IMR-90 (cell line): ENCODE data around the gene MARVELD2.

Experiments used
- BHLHE40 ChIP-seq: fragments of 150-350 bp; IDR thresholded peaks from 2 replicates; pipeline ENCODE4 v1.6.1; 2016; ENCODE audit warnings: mild to moderate bottlenecking, low read depth, low read length
- CEBPB ChIP-seq: IDR thresholded peaks from 2 replicates; pipeline ENCODE4 v1.6.1; 2012; ENCODE audit warnings: low read depth, low read length, improper control_type of control experiment
- CHD1 ChIP-seq: IDR thresholded peaks from 2 replicates; pipeline ENCODE4 v1.6.1; 2012; ENCODE audit warnings: low read depth, low read length, improper control_type of control experiment
- MAFK ChIP-seq: IDR thresholded peaks from 2 replicates; pipeline ENCODE4 v1.6.1; 2012; ENCODE audit warnings: low read depth, low read length, improper control_type of control experiment
- MAZ ChIP-seq: IDR thresholded peaks from 2 replicates; pipeline ENCODE4 v1.6.1; 2012; ENCODE audit warnings: low read depth, mild to moderate bottlenecking, low read length, improper control_type of control experiment, moderate library complexity, borderline replicate concordance
- MXI1 ChIP-seq: IDR thresholded peaks from 2 replicates; pipeline ENCODE4 v1.6.1; 2012; ENCODE audit warnings: low read depth, mild to moderate bottlenecking, low read length, moderate library complexity, borderline replicate concordance
- NFE2L2 ChIP-seq: fragments of 150-350 bp; IDR thresholded peaks from 2 replicates; pipeline ENCODE4 v1.6.1; 2016; ENCODE audit warnings: low read depth, mild to moderate bottlenecking, low read length
- POLR2A ChIP-seq: IDR thresholded peaks from 2 replicates; pipeline ENCODE4 v1.6.1; 2012; ENCODE audit warnings: mild to moderate bottlenecking, low read depth, low read length
- RAD21 ChIP-seq: IDR thresholded peaks from 2 replicates; pipeline ENCODE4 v1.6.1; 2012; ENCODE audit warnings: low read length, improper control_type of control experiment
- RCOR1 ChIP-seq: IDR thresholded peaks from 2 replicates; pipeline ENCODE4 v1.6.1; 2012; ENCODE audit warnings: mild to moderate bottlenecking, low read length, improper control_type of control experiment; ENCODE audit not compliant: insufficient replicate concordance
- SMC3 ChIP-seq: fragments of 150-350 bp; IDR thresholded peaks from 2 replicates; pipeline ENCODE4 v1.6.1; 2016; ENCODE audit warnings: low read depth, mild to moderate bottlenecking, antibody characterized with exemption, low read length, moderate library complexity
- TF ChIP-seq, protein P1 (sequence below): conservative IDR thresholded peaks from 2 replicates; pipeline ENCODE4 v1.5.1; 2012; ENCODE audit warnings: mild to moderate bottlenecking, low read depth, low read length, improper control_type of control experiment
- TF ChIP-seq, protein P2 (sequence below): fragments of 150-350 bp; IDR thresholded peaks from 2 replicates; pipeline ENCODE4 v1.6.1; 2016; ENCODE audit warnings: low read depth, mild to moderate bottlenecking, low read length, moderate library complexity, borderline replicate concordance

DNA sequence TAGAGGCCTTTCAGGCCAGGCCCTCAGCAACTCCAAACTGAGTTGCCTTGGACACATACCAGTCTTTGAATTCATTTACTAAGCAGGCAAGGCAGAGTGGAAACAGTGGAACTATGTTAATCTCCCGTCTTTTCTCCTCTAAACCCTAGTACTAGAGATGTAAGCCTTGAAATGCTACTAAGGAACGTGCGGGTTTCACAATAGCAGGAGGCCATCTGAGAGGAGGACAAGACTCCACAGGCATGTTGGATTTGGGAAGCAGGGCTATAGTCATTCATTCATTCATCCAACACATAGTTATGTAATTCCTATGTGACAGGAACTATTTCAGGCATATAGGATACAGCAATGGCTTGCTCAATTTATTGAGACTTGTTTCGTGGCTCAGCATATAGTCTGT is 74.3 kb downstream of the MARVELD2 start:
- TF ChIP-seq POLR2A: no peak
- TF ChIP-seq, protein P1, sequence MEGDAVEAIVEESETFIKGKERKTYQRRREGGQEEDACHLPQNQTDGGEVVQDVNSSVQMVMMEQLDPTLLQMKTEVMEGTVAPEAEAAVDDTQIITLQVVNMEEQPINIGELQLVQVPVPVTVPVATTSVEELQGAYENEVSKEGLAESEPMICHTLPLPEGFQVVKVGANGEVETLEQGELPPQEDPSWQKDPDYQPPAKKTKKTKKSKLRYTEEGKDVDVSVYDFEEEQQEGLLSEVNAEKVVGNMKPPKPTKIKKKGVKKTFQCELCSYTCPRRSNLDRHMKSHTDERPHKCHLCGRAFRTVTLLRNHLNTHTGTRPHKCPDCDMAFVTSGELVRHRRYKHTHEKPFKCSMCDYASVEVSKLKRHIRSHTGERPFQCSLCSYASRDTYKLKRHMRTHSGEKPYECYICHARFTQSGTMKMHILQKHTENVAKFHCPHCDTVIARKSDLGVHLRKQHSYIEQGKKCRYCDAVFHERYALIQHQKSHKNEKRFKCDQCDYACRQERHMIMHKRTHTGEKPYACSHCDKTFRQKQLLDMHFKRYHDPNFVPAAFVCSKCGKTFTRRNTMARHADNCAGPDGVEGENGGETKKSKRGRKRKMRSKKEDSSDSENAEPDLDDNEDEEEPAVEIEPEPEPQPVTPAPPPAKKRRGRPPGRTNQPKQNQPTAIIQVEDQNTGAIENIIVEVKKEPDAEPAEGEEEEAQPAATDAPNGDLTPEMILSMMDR: no peak
- no peak for TF ChIP-seq RAD21
- no peak for TF ChIP-seq RCOR1
- TF ChIP-seq CEBPB: no peak
- no peak for TF ChIP-seq BHLHE40
- TF ChIP-seq NFE2L2: no peak
- TF ChIP-seq MXI1: no peak
- TF ChIP-seq, protein P2, sequence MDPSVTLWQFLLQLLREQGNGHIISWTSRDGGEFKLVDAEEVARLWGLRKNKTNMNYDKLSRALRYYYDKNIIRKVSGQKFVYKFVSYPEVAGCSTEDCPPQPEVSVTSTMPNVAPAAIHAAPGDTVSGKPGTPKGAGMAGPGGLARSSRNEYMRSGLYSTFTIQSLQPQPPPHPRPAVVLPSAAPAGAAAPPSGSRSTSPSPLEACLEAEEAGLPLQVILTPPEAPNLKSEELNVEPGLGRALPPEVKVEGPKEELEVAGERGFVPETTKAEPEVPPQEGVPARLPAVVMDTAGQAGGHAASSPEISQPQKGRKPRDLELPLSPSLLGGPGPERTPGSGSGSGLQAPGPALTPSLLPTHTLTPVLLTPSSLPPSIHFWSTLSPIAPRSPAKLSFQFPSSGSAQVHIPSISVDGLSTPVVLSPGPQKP: no peak
- TF ChIP-seq SMC3: no peak
- TF ChIP-seq CHD1: no peak
- TF ChIP-seq MAFK: no peak
- no peak for TF ChIP-seq MAZ
